Lower lobe of right lung (tissue), 2 donors: ENCODE data around the gene VEZF1. TPM values are rescaled to one million over a fixed set of nuclear protein-coding genes. Genes with fewer than 3 reads are reported as not detected.
A peak's percentile ranks its signal among the peaks of the same experiment; 100 is the strongest.

Experiments used
- ATAC-seq, 2 donors: fragments of 200-7000 bp; cut with Tn5 transposase; one replicate each; pipeline ENCODE4 v1.9.1; 2020 to 2022; ENCODE audit warnings: mild to moderate bottlenecking in 2 of 2, moderate library complexity in 2 of 2
- DNase-seq: peaks from one replicate; pipeline ENCODE4 v3.0.0-alpha.2; 2020
- H3K27ac ChIP-seq: fragments of 200-600 bp; one replicate; pipeline ENCODE4 v1.8.0; 2022
- H3K27me3 ChIP-seq: fragments of 200-600 bp; one replicate; pipeline ENCODE4 v1.8.0; 2022; ENCODE audit warnings: low read depth
- H3K36me3 ChIP-seq: fragments of 200-600 bp; one replicate; pipeline ENCODE4 v1.8.0; 2022; ENCODE audit warnings: mild to moderate bottlenecking
- H3K4me1 ChIP-seq: fragments of 200-600 bp; one replicate; pipeline ENCODE4 v1.8.0; 2022
- H3K4me3 ChIP-seq: fragments of 200-600 bp; one replicate; pipeline ENCODE4 v1.8.0; 2022; ENCODE audit warnings: mild to moderate bottlenecking
- H3K9me3 ChIP-seq: fragments of 200-600 bp; one replicate; pipeline ENCODE4 v1.8.0; 2022
- intact Hi-C: fragments of 100-400 bp; cut with DNase I; formaldehyde crosslinking; loops from one replicate; pipeline ENCODE4 v1.11.0; 2022
- total RNA-seq: library from RNA; stranded (reverse); fragmentation: NEBNext Ultra II Directional; extraction: Animal tissue kit (Norgen Biotek cat#: 25700); gene quantifications from one replicate; pipeline ENCODE4 v1.2.1, GENCODE V29; 2021
- TF ChIP-seq, protein P1 (sequence below): fragments of 200-600 bp; IDR thresholded peaks from one replicate; pipeline ENCODE4 v1.8.0; 2022; ENCODE audit warnings: antibody characterized with exemption, mild to moderate bottlenecking
- donor health status: DM: no; HTN: yes; CAD: no; lungs with severe emphysema.

Gene VEZF1
- total RNA-seq, 1 donor from 2014 or later = 73.5 TPM

DNA sequence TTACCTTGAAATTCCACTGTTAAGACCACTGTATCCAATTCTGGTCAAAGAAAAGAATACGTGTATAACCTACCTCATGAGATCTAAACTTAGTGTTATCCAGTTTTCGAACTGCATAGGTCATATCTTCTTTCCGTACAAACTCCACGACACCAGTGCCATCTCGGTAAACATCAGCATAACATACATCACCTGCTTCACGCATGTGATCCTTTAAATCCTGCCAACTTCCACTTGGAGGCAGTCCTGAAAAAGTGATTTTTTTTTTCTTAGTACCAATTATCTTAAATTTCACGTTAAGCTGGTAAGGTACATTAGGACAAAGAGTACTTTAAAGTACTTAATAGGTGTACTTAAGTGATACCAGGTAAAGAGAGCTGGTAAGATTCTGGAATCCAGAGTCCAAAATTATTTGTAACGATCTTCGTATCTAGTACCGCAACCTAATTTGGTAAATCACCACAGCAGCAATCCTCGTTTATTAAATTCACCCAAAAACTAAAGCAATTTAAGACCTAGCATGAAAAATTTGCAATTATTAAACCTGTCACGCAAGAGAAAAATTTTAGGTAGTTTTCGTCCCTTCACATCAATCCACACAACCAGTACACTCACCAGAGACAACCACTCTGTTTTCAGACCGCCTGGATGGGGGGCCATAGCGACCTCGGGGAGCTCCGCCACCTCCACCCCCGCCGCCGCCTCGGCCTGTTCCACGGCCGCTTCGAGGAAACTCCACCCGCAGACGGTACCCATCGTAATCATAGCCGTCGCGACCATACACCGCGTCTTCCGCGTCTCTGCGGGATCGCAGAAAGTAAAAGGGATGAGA is 17.9 kb upstream of the VEZF1 start:
- DNase-seq (no peak), ATAC-seq (peak in 1 of 2 donors; percentile 13)
- Histone ChIP-seq H3K4me1 (peaks cover 54% of the 10 kb centered on the region), H3K36me3 (peaks cover 53% of the 10 kb centered on the region), H3K27ac (peak overlapping the region; percentile 97), H3K4me3 (peak overlapping the region; percentile 99), H3K27me3 (no peaks in the 10 kb centered on the region), H3K9me3 (no peaks in the 10 kb centered on the region)
- intact Hi-C loops = no loop called here
- TF ChIP-seq, protein P1, sequence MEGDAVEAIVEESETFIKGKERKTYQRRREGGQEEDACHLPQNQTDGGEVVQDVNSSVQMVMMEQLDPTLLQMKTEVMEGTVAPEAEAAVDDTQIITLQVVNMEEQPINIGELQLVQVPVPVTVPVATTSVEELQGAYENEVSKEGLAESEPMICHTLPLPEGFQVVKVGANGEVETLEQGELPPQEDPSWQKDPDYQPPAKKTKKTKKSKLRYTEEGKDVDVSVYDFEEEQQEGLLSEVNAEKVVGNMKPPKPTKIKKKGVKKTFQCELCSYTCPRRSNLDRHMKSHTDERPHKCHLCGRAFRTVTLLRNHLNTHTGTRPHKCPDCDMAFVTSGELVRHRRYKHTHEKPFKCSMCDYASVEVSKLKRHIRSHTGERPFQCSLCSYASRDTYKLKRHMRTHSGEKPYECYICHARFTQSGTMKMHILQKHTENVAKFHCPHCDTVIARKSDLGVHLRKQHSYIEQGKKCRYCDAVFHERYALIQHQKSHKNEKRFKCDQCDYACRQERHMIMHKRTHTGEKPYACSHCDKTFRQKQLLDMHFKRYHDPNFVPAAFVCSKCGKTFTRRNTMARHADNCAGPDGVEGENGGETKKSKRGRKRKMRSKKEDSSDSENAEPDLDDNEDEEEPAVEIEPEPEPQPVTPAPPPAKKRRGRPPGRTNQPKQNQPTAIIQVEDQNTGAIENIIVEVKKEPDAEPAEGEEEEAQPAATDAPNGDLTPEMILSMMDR = no peak

DNA sequence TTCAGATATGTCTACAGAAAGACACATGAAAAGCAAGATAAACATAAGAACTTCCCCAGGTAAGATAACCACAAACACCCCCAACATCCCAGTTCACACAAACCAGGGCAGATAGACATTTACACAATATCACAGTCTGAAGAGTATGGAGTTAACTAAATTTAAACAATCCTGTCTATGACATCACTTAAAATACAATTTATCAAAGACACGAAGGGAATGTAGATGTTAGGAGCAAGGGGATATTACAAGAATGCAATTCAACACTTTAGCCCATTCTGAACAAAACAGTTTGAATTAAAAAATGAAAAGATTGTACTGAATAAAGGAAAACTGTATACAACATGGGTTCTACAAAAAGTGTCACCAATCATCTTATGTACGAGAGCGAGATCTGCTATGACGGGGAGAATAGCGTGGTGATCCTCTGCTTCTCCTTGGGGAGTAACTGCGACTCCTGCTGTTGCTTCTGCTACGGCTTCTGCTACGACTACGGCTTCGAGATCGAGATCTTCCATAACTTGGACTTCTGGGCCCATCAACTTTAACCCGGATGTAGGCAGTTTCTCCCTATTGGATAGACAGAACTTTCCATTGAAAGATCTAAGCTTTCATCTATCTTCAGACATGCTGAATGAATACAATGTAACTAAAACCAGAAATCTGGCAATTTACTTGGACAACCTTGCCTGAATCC is 17.1 kb upstream of the VEZF1 start:
- Histone ChIP-seq H3K4me3 (peak overlapping the region; percentile 99), H3K27ac (peak overlapping the region; percentile 97), H3K27me3 (no peaks in the 10 kb centered on the region), H3K36me3 (peaks cover 60% of the 10 kb centered on the region), H3K9me3 (no peaks in the 10 kb centered on the region), H3K4me1 (peaks cover 58% of the 10 kb centered on the region)
- intact Hi-C loops = no loop called here
- no peak for DNase-seq
- TF ChIP-seq, protein P1 = no peak
- no peak for ATAC-seq

GRCh38 chr17:58004060-58004459 is 16.0 kb upstream of the VEZF1 start:
- H3K4me1 ChIP-seq = peaks cover 68% of the 10 kb centered on the region
- H3K9me3 ChIP-seq = no peaks in the 10 kb centered on the region
- DNase-seq = no peak
- TF ChIP-seq, protein P1 = no peak
- peaks cover 65% of the 10 kb centered on the region for H3K36me3 ChIP-seq
- no peak for ATAC-seq
- H3K4me3 ChIP-seq = no peak overlapping the region
- H3K27me3 ChIP-seq = no peaks in the 10 kb centered on the region
- intact Hi-C loops = no loop called here
- H3K27ac ChIP-seq = no peak overlapping the region

DNA sequence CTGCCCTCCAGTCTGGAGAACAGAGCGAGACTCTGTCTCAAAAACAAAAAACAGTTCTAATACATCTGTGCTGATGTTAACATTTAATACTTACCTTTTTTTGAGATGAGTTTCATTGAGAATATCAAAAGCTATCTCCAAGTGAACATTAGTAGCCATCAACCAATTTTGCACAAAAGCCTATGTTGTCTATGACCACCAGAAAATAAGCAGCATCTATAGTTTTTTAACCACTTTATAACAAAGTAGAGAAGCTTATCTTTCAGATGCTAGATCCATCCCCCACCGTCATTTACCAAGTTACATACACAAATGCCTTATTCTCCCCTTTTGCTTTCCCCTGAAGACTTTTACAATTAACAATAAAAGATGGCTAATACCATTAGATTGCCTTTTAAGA is 14.9 kb upstream of the VEZF1 start:
- ATAC-seq = no peak
- no peak for DNase-seq
- intact Hi-C loops = no loop called here
- H3K4me1 ChIP-seq = peaks cover 62% of the 10 kb centered on the region
- H3K36me3 ChIP-seq = peaks cover 71% of the 10 kb centered on the region
- H3K27ac ChIP-seq = no peak overlapping the region
- H3K9me3 ChIP-seq = no peaks in the 10 kb centered on the region
- H3K4me3 ChIP-seq = no peak overlapping the region
- TF ChIP-seq, protein P1 = no peak
- H3K27me3 ChIP-seq = no peaks in the 10 kb centered on the region

GRCh38 chr17:58002154-58002948 is 14.3 kb upstream of the VEZF1 start:
- Histone ChIP-seq H3K27ac (no peak overlapping the region), H3K36me3 (peaks cover 77% of the 10 kb centered on the region), H3K27me3 (no peaks in the 10 kb centered on the region), H3K9me3 (no peaks in the 10 kb centered on the region), H3K4me3 (no peak overlapping the region), H3K4me1 (peaks cover 59% of the 10 kb centered on the region)
- intact Hi-C loops = no loop called here
- DNase-seq (no peak), ATAC-seq (no peak)
- TF ChIP-seq, protein P1 = no peak
